Thyroid gland (tissue), 4 donors: Measurements from ENCODE around the gene TCERG1L.

Source experiments
- CTCF ChIP-seq, 6 experiments: fragments of 200-600 bp in 3 of 6; fragments of 450-650 bp in 3 of 6; sonication (generic) in 3 of 6; IDR thresholded peaks; one replicate each; pipeline ENCODE4 v1.5.1; 2016 to 2019; ENCODE audit warnings: antibody characterized with exemption in 6 of 6, mild to moderate bottlenecking in 2 of 6, inconsistent platforms in 1 of 6, moderate library complexity in 1 of 6
- POLR2A ChIP-seq, 2 donors: fragments of 450-650 bp; IDR thresholded peaks; one replicate each; pipeline ENCODE4 v1.6.1; 2017; ENCODE audit warnings: antibody characterized with exemption in 2 of 2, mild to moderate bottlenecking in 2 of 2, moderate library complexity in 1 of 2

GRCh38 chr10:131222986-131223385 is 88.5 kb downstream of the TCERG1L start:
- no peak for TF ChIP-seq POLR2A (IDR thresholded peaks at IDR 0.05)
- TF ChIP-seq CTCF (IDR thresholded peaks at IDR 0.05): no peak
